IMR-90 (cell line): Measurements from ENCODE around the gene OR52E8. TPM values are rescaled to one million over a fixed set of nuclear protein-coding genes. Genes with fewer than 3 reads are reported as not detected.

Source experiments
- ATAC-seq: fragments of 200-7000 bp; cut with Tn5 transposase; 2 replicates; pipeline ENCODE4 v1.9.1; 2020; ENCODE audit warnings: low read depth, mild to moderate bottlenecking, moderate library complexity
- BruUV-seq: library from RNA; stranded (reverse); fragments of 400-500 nt; replicated peaks from 2 replicates; lab custom pipeline; 2021; lab: Mats Ljungman, UMichigan
- CTCF ChIA-PET: fragments of 300-600 bp; formaldehyde crosslinking; extraction: SDS; loops from one replicate; lab custom pipeline; 2021; ENCODE audit warnings: antibody characterized with exemption; lab: Yijun Ruan, JAX
- POLR2A ChIA-PET: fragments of 300-600 bp; sonication (Branson Sonifier 250); formaldehyde crosslinking; loops from one replicate; lab custom pipeline; 2022; ENCODE audit warnings: antibody characterized with exemption; ENCODE audit not compliant: unreplicated experiment; lab: Charles Lee
- DNase-seq: peaks from one replicate; pipeline ENCODE4 v3.0.0; 2013
- H2AFZ ChIP-seq: replicated peaks from 2 replicates; pipeline ENCODE3; 2013; ENCODE audit warnings: low read length, mild to moderate bottlenecking; ENCODE audit not compliant: poor library complexity
- H2AK5ac ChIP-seq: 2 replicates; pipeline ENCODE4 v1.6.1; 2013; ENCODE audit warnings: low read depth, low read length, inconsistent platforms
- H2AK9ac ChIP-seq: replicated peaks from 2 replicates; pipeline ENCODE3; 2013; ENCODE audit warnings: mild to moderate bottlenecking, low read depth, low read length, moderate library complexity; ENCODE audit not compliant: poor library complexity
- H2BK120ac ChIP-seq: 2 replicates; pipeline ENCODE4 v1.6.1; 2013; ENCODE audit warnings: low read depth, low read length, inconsistent platforms
- H2BK15ac ChIP-seq: 3 replicates; pipeline ENCODE4 v1.6.1; 2013; ENCODE audit warnings: low read depth, low read length, inconsistent platforms
- H2BK20ac ChIP-seq: 2 replicates; pipeline ENCODE4 v1.6.1; 2013; ENCODE audit warnings: low read depth, mild to moderate bottlenecking, inconsistent platforms, low read length, moderate library complexity
- H2BK5ac ChIP-seq: 2 replicates; pipeline ENCODE4 v1.6.1; 2013; ENCODE audit warnings: mild to moderate bottlenecking, low read depth, low read length, inconsistent platforms; ENCODE audit not compliant: poor library complexity, severe bottlenecking
- H3K14ac ChIP-seq: replicated peaks from 2 replicates; pipeline ENCODE4 v1.6.1; 2013; ENCODE audit warnings: low read depth, low read length, inconsistent platforms
- H3K18ac ChIP-seq: 2 replicates; pipeline ENCODE4 v1.6.1; 2013; ENCODE audit warnings: low read depth, low read length, control low read depth
- H3K23ac ChIP-seq: 2 replicates; pipeline ENCODE4 v1.6.1; 2013; ENCODE audit warnings: low read depth, low read length, inconsistent platforms
- H3K27ac ChIP-seq: 2 replicates; pipeline ENCODE4 v1.5.1; 2013; ENCODE audit warnings: mild to moderate bottlenecking, control low read depth, low read length; ENCODE audit not compliant: insufficient read depth
- H3K27me3 ChIP-seq: 2 replicates; pipeline ENCODE4 v1.6.1; 2013; ENCODE audit warnings: low read length; ENCODE audit not compliant: control insufficient read depth, insufficient read depth
- H3K36me3 ChIP-seq: 2 replicates; pipeline ENCODE4 v1.6.1; 2013; ENCODE audit warnings: low read length, mixed read lengths; ENCODE audit not compliant: control insufficient read depth, insufficient read depth
- H3K4ac ChIP-seq: 2 replicates; pipeline ENCODE4 v1.6.1; 2013; ENCODE audit warnings: low read depth, low read length, inconsistent platforms
- H3K4me1 ChIP-seq: 2 replicates; pipeline ENCODE4 v1.6.1; 2013; ENCODE audit warnings: low read length, mixed read lengths; ENCODE audit not compliant: control insufficient read depth, insufficient read depth
- H3K4me2 ChIP-seq: 2 replicates; pipeline ENCODE4 v1.6.1; 2013; ENCODE audit warnings: low read depth, mild to moderate bottlenecking, control low read depth, low read length, moderate library complexity
- H3K4me3 ChIP-seq: 2 replicates; pipeline ENCODE4 v1.5.1; 2013; ENCODE audit warnings: low read depth, mild to moderate bottlenecking, control low read depth, low read length, moderate library complexity; ENCODE audit not compliant: insufficient read depth
- H3K56ac ChIP-seq: 2 replicates; pipeline ENCODE4 v1.6.1; 2013; ENCODE audit warnings: low read length, inconsistent platforms; ENCODE audit not compliant: insufficient read depth; ENCODE audit errors: extremely low read depth
- H3K79me1 ChIP-seq, 2 experiments: 2 replicates each; pipeline ENCODE4 v1.6.1; 2013; ENCODE audit warnings: low read length in 2 of 2, inconsistent platforms in 1 of 2, low read depth in 1 of 2
- H3K9ac ChIP-seq: 2 replicates; pipeline ENCODE4 v1.6.1; 2013; ENCODE audit warnings: low read depth, low read length, control low read depth
- H3K9me1 ChIP-seq: 2 replicates; pipeline ENCODE4 v1.6.1; 2013; ENCODE audit warnings: low read length, inconsistent platforms; ENCODE audit not compliant: insufficient read depth
- H3K9me3 ChIP-seq: 2 replicates; pipeline ENCODE4 v1.6.1; 2013; ENCODE audit warnings: low read length; ENCODE audit not compliant: control insufficient read depth, insufficient read depth
- H4K20me1 ChIP-seq: 2 replicates; pipeline ENCODE4 v1.6.1; 2013; ENCODE audit warnings: low read length, inconsistent platforms; ENCODE audit not compliant: insufficient read depth
- H4K5ac ChIP-seq: 2 replicates; pipeline ENCODE4 v1.6.1; 2013; ENCODE audit warnings: mild to moderate bottlenecking, low read depth, low read length, control low read depth
- H4K8ac ChIP-seq, 2 experiments: 2 replicates each; pipeline ENCODE4 v1.6.1; 2013; ENCODE audit warnings: low read depth in 2 of 2, low read length in 2 of 2, control low read depth in 1 of 2, inconsistent platforms in 1 of 2
- H4K91ac ChIP-seq: 2 replicates; pipeline ENCODE4 v1.6.1; 2013; ENCODE audit warnings: low read depth, low read length, inconsistent platforms; ENCODE audit not compliant: insufficient read depth
- BHLHE40 ChIP-seq: fragments of 150-350 bp; IDR thresholded peaks from 2 replicates; pipeline ENCODE4 v1.6.1; 2016; ENCODE audit warnings: mild to moderate bottlenecking, low read depth, low read length
- CEBPB ChIP-seq: IDR thresholded peaks from 2 replicates; pipeline ENCODE4 v1.6.1; 2012; ENCODE audit warnings: low read depth, low read length, improper control_type of control experiment
- CHD1 ChIP-seq: IDR thresholded peaks from 2 replicates; pipeline ENCODE4 v1.6.1; 2012; ENCODE audit warnings: low read depth, low read length, improper control_type of control experiment
- CTCF ChIP-seq: conservative IDR thresholded peaks from 2 replicates; pipeline ENCODE4 v1.5.1; 2012; ENCODE audit warnings: mild to moderate bottlenecking, low read depth, low read length, improper control_type of control experiment
- ELK1 ChIP-seq: fragments of 150-350 bp; IDR thresholded peaks from 2 replicates; pipeline ENCODE4 v1.6.1; 2016; ENCODE audit warnings: low read depth, mild to moderate bottlenecking, low read length, moderate library complexity, borderline replicate concordance
- FOS ChIP-seq: fragments of 150-350 bp; IDR thresholded peaks from 2 replicates; pipeline ENCODE4 v1.6.1; 2016; ENCODE audit warnings: low read depth, low read length
- MAFK ChIP-seq: IDR thresholded peaks from 2 replicates; pipeline ENCODE4 v1.6.1; 2012; ENCODE audit warnings: low read depth, low read length, improper control_type of control experiment
- MAZ ChIP-seq: IDR thresholded peaks from 2 replicates; pipeline ENCODE4 v1.6.1; 2012; ENCODE audit warnings: low read depth, mild to moderate bottlenecking, low read length, improper control_type of control experiment, moderate library complexity, borderline replicate concordance
- MXI1 ChIP-seq: IDR thresholded peaks from 2 replicates; pipeline ENCODE4 v1.6.1; 2012; ENCODE audit warnings: low read depth, mild to moderate bottlenecking, low read length, moderate library complexity, borderline replicate concordance
- NFE2L2 ChIP-seq: fragments of 150-350 bp; IDR thresholded peaks from 2 replicates; pipeline ENCODE4 v1.6.1; 2016; ENCODE audit warnings: low read depth, mild to moderate bottlenecking, low read length
- POLR2A ChIP-seq: IDR thresholded peaks from 2 replicates; pipeline ENCODE4 v1.6.1; 2012; ENCODE audit warnings: mild to moderate bottlenecking, low read depth, low read length
- RAD21 ChIP-seq: IDR thresholded peaks from 2 replicates; pipeline ENCODE4 v1.6.1; 2012; ENCODE audit warnings: low read length, improper control_type of control experiment
- RCOR1 ChIP-seq: IDR thresholded peaks from 2 replicates; pipeline ENCODE4 v1.6.1; 2012; ENCODE audit warnings: mild to moderate bottlenecking, low read length, improper control_type of control experiment; ENCODE audit not compliant: insufficient replicate concordance
- RFX5 ChIP-seq: IDR thresholded peaks from 2 replicates; pipeline ENCODE4 v1.8.0; 2012; ENCODE audit warnings: low read depth, mild to moderate bottlenecking, low read length, moderate library complexity
- SMC3 ChIP-seq: fragments of 150-350 bp; IDR thresholded peaks from 2 replicates; pipeline ENCODE4 v1.6.1; 2016; ENCODE audit warnings: low read depth, mild to moderate bottlenecking, antibody characterized with exemption, low read length, moderate library complexity
- USF2 ChIP-seq: fragments of 150-350 bp; IDR thresholded peaks from 2 replicates; pipeline ENCODE4 v1.6.1; 2017; ENCODE audit warnings: mild to moderate bottlenecking, antibody characterized with exemption, low read length, low read depth
- WGBS, 2 experiments: methylation state at CpG; one replicate each; pipeline versions ENCODE4 v1.1.5 to v1.1.7; 2013; ENCODE audit warnings: missing lambda C conversion rate in 2 of 2; ENCODE audit not compliant: insufficient read length in 1 of 2; ENCODE audit errors: extremely low coverage in 2 of 2; 5-methylcytosine and 5-hydroxymethylcytosine counted together
- dilution Hi-C: fragments of 300-500 bp; cut with HindIII; formaldehyde crosslinking; loops from one replicate; pipeline ENCODE4 v1.14.3; 2018; ENCODE audit warnings: low sequenced_read_pairs; ENCODE audit not compliant: unreplicated experiment
- in situ Hi-C: fragments of 300-500 bp; cut with MboI; formaldehyde crosslinking; loops from 3 replicates; pipeline ENCODE4 v1.14.3; 2019; ENCODE audit warnings: low sequenced_read_pairs, inconsistent platforms, mixed read lengths
- intact Hi-C: fragments of 100-400 bp; cut with micrococcal nuclease; formaldehyde crosslinking; loops from 2 replicates; pipeline ENCODE4 v1.10.0; 2022
- polyA plus RNA-seq, 3 experiments: library from polyadenylated mRNA; depleted of rRNA; stranded (reverse); fragments of >200 nt; gene quantifications; 2 replicates each; pipeline ENCODE4 v1.2.3, GENCODE V29; 2012; ENCODE audit warnings: low replicate concordance in 1 of 3
- total RNA-seq: library from RNA; depleted of rRNA; stranded (reverse); fragments of >200 nt; gene quantifications from 2 replicates; pipeline ENCODE4 v1.2.3, GENCODE V29; 2012

The OR52E8 gene
- total and polyA plus RNA-seq, 2 of the 4 experiments (the other 2 are of a cell fraction), result not detected

GRCh38 chr11:5837695-5838094 lies 19.8 kb downstream of the OR52E8 start:
- no peak overlapping the region for H3K23ac ChIP-seq
- TF ChIP-seq BHLHE40 (no peak), FOS (no peak), RFX5 (no peak), CEBPB (no peak), NFE2L2 (no peak), MAZ (no peak), ELK1 (no peak), MAFK (no peak), MXI1 (no peak), CHD1 (no peak), SMC3 (no peak), RCOR1 (no peak), POLR2A (no peak), CTCF (no peak), RAD21 (no peak), USF2 (no peak)
- H4K8ac ChIP-seq, result no peak overlapping the region
- no peak overlapping the region for H4K91ac ChIP-seq
- no peak overlapping the region for H3K4me2 ChIP-seq
- H3K27me3 ChIP-seq, result no peaks in the 10 kb centered on the region
- H3K14ac ChIP-seq, result no peak overlapping the region
- H2AFZ ChIP-seq, result no peak overlapping the region
- H3K9ac ChIP-seq, result no peak overlapping the region
- no peaks in the 10 kb centered on the region for H4K20me1 ChIP-seq
- dilution Hi-C loops (no loop called here), intact Hi-C loops (no loop called here), in situ Hi-C loops (no loop called here)
- DNase-seq, result no peak
- no peak overlapping the region for H3K4me3 ChIP-seq
- ChIA-PET POLR2A (no interaction called here), CTCF (interaction anchor here (1.2 kb wide), 1 partner anchor 26 kb away, joined by 5 read pairs; no protein-coding TSS in a partner anchor)
- no peak overlapping the region for H3K4ac ChIP-seq
- no peak overlapping the region for H2BK5ac ChIP-seq
- H3K4me1 ChIP-seq, result no peaks in the 10 kb centered on the region
- H3K18ac ChIP-seq, result no peak overlapping the region
- H2AK9ac ChIP-seq, result no peak overlapping the region
- no peak overlapping the region for H3K27ac ChIP-seq
- no peak overlapping the region for H2BK20ac ChIP-seq
- BruUV-seq, result no TSS peak
- no peak for ATAC-seq
- H3K56ac ChIP-seq, result no peak overlapping the region
- no peak overlapping the region for H4K5ac ChIP-seq
- no peaks in the 10 kb centered on the region for H3K79me1 ChIP-seq
- no CpG with 5 or more reads among the region's 2 CpGs for WGBS, 2 experiments
- no peak overlapping the region for H2BK15ac ChIP-seq
- H3K36me3 ChIP-seq, result no peaks in the 10 kb centered on the region
- H3K9me3 ChIP-seq, result 0 out of 2 replicates have a peak, but pooled peaks cover 2% of the 10 kb centered on the region
- no peak overlapping the region for H2BK120ac ChIP-seq
- no peaks in the 10 kb centered on the region for H3K9me1 ChIP-seq
- no peak overlapping the region for H2AK5ac ChIP-seq
